ENCODE measurements around the gene VPS16.

- TF ChIP-seq CTCF (IDR thresholded peaks at IDR 0.05; ENCODE audit: insufficient read depth, low read length, poor library complexity, severe bottlenecking) (no peak), EZH2phosphoT487 (conservative IDR thresholded peaks at IDR 0.05; ENCODE audit: low read length) (no peak)
Observed at GRCh38 chr20:2805689-2806350, 34.7 kb upstream of the VPS16 start.

Measured in SU-DHL-6 (cell line).